Natural killer cell (primary cell): ENCODE data around the gene BRPF3. TPM values are rescaled to one million over a fixed set of nuclear protein-coding genes. Genes with fewer than 3 reads are reported as not detected.
A peak's percentile ranks its signal among the peaks of the same experiment; 100 is the strongest.
"Not testable (repeated sequence)": the region's sequence is repeated elsewhere in the genome, so short reads cannot be mapped to it uniquely, and the experiment has no call there.

Experiments
- ATAC-seq, 3 donors: fragments of 150-1000 bp in 2 of 3; fragments of 200-7000 bp in 1 of 3; cut with Tn5 transposase; 1 replicate in 1 of 3; 2 replicates in 2 of 3; pipeline ENCODE4 v1.10.0; 2021; ENCODE audit warnings: mild to moderate bottlenecking in 2 of 3, moderate library complexity in 2 of 3
- DNase-seq, 2 donors: peaks; one replicate each; pipeline versions ENCODE4 v3.0.0 to v3.0.0-alpha.2; 2013 to 2021; ENCODE audit warnings: mixed read lengths in 1 of 2
- H3K27ac ChIP-seq: one replicate; pipeline ENCODE4 v1.5.1; 2013; ENCODE audit warnings: mild to moderate bottlenecking, low read length
- H3K27me3 ChIP-seq: one replicate; pipeline ENCODE4 v1.6.1; 2013; ENCODE audit warnings: low read length; ENCODE audit not compliant: control insufficient read depth, insufficient read depth
- H3K36me3 ChIP-seq: one replicate; pipeline ENCODE4 v1.6.1; 2013; ENCODE audit warnings: low read length; ENCODE audit not compliant: control insufficient read depth, insufficient read depth
- H3K4me1 ChIP-seq: one replicate; pipeline ENCODE4 v1.6.1; 2013; ENCODE audit warnings: low read length; ENCODE audit not compliant: control insufficient read depth, insufficient read depth
- H3K4me3 ChIP-seq: one replicate; pipeline ENCODE4 v1.5.1; 2013; ENCODE audit warnings: low read length
- H3K9me3 ChIP-seq: one replicate; pipeline ENCODE4 v1.6.1; 2013; ENCODE audit warnings: low read length; ENCODE audit not compliant: control insufficient read depth, insufficient read depth
- H3K27ac Mint-ChIP-seq, 2 donors: one replicate each; pipeline ENCODE4 v1.8.0; 2022; ENCODE audit warnings: mild to moderate bottlenecking in 2 of 2, mixed read lengths in 2 of 2, moderate library complexity in 1 of 2
- H3K27me3 Mint-ChIP-seq, 2 donors: one replicate each; pipeline ENCODE4 v1.8.0; 2022; ENCODE audit warnings: low read depth in 2 of 2, mixed read lengths in 2 of 2
- H3K36me3 Mint-ChIP-seq: one replicate; pipeline ENCODE4 v1.8.0; 2022; ENCODE audit warnings: mixed read lengths
- H3K4me1 Mint-ChIP-seq, 2 donors: one replicate each; pipeline ENCODE4 v1.8.0; 2022; ENCODE audit warnings: mixed read lengths in 2 of 2
- H3K4me3 Mint-ChIP-seq: one replicate; pipeline ENCODE4 v1.8.0; 2022; ENCODE audit warnings: mild to moderate bottlenecking, moderate library complexity, mixed read lengths
- H3K9me3 Mint-ChIP-seq, 2 donors: one replicate each; pipeline ENCODE4 v1.8.0; 2022; ENCODE audit warnings: mixed read lengths in 2 of 2
- CTCF ChIP-seq: fragments of 200-600 bp; IDR thresholded peaks from one replicate; pipeline ENCODE4 v1.8.0; 2022; ENCODE audit warnings: antibody characterized with exemption
- WGBS: methylation state at CpG from one replicate; pipeline ENCODE4 v1.1.7; 2013; ENCODE audit warnings: missing lambda C conversion rate; ENCODE audit not compliant: insufficient coverage; 5-methylcytosine and 5-hydroxymethylcytosine counted together
- intact Hi-C: fragments of 100-400 bp; cut with micrococcal nuclease; formaldehyde crosslinking; loops from one replicate; pipeline ENCODE4 v1.14.2; 2022
- total RNA-seq, 4 donors: library from RNA; stranded (reverse); fragments of 120-200 nt in 1 of 4; gene quantifications; one replicate each; pipeline versions ENCODE4 v1.2.3 to v1.2.4, GENCODE V29; 2013 to 2022

The BRPF3 gene
- total RNA-seq, 3 donors from 2014 or later (not counting 1 experiment from before 2014, with no cell fraction given) = 46.0 to 58.5 (median 57.4) TPM

DNA sequence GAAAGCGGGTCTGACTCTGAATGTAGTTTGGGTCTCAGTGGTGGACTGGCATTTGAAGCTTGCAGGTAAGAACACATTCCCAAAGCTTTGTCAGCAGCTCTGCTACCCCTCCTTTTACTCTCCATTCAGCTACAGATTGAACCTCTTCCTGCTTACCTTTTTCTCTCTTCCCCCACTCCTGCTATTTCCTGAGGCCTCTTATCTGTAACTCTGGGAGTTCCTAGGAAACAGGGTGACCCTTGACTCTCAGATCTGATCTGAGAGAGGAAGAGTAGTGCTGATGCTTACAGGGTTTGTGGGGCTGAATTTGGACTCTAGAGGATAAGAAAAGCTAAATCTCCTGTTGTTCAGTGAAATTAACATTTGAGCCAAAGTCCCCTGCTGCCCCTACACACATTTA is 21.4 kb downstream of the BRPF3 start:
- peak overlapping the region; percentile 38 to 58 for H3K27ac Mint-ChIP-seq
- no peaks in the 10 kb centered on the region for H3K9me3 Mint-ChIP-seq
- Histone ChIP-seq H3K27me3 (no peaks in the 10 kb centered on the region), H3K4me1 (no peaks in the 10 kb centered on the region), H3K36me3 (peaks cover 86% of the 10 kb centered on the region), H3K9me3 (no peaks in the 10 kb centered on the region), H3K27ac (no peak overlapping the region), H3K4me3 (no peak overlapping the region)
- ATAC-seq (no peak), DNase-seq (no peak)
- WGBS = 100% methylated on average over 1 of the region's 1 CpG
- peaks cover 27% of the 10 kb centered on the region for H3K36me3 Mint-ChIP-seq
- intact Hi-C loops = no loop called here
- H3K4me3 Mint-ChIP-seq = no peak overlapping the region
- no peak for TF ChIP-seq CTCF
- peaks cover 16 to 30% of the 10 kb centered on the region in 2 donors for H3K4me1 Mint-ChIP-seq
- H3K27me3 Mint-ChIP-seq = no peaks in the 10 kb centered on the region

GRCh38 chr6:36218516-36218915 is 22.0 kb downstream of the BRPF3 start:
- Mint-ChIP-seq H3K36me3 (peaks cover 33% of the 10 kb centered on the region), H3K4me1 (peaks cover 21 to 34% of the 10 kb centered on the region in 2 donors)
- H3K36me3 ChIP-seq = peaks cover 86% of the 10 kb centered on the region
- H3K27ac Mint-ChIP-seq, DNase-seq, H3K4me1 ChIP-seq, H3K27me3 ChIP-seq, H3K27ac ChIP-seq, H3K9me3 Mint-ChIP-seq, H3K4me3 ChIP-seq, H3K27me3 Mint-ChIP-seq, intact Hi-C loops, H3K4me3 Mint-ChIP-seq, H3K9me3 ChIP-seq, ATAC-seq: not testable (repeated sequence)
- 98% methylated on average over 9 of the region's 9 CpGs for WGBS

GRCh38 chr6:36219081-36219480 is 22.5 kb downstream of the BRPF3 start:
- H3K4me3 Mint-ChIP-seq = no peak overlapping the region
- H3K27ac Mint-ChIP-seq = no peak overlapping the region
- intact Hi-C loops = no loop called here
- no peak for ATAC-seq
- Histone ChIP-seq H3K4me3 (no peak overlapping the region), H3K4me1 (no peaks in the 10 kb centered on the region), H3K36me3 (peaks cover 86% of the 10 kb centered on the region), H3K9me3 (no peaks in the 10 kb centered on the region), H3K27me3 (no peaks in the 10 kb centered on the region), H3K27ac (no peak overlapping the region)
- no peaks in the 10 kb centered on the region for H3K27me3 Mint-ChIP-seq
- TF ChIP-seq CTCF = no peak
- H3K9me3 Mint-ChIP-seq = no peaks in the 10 kb centered on the region
- WGBS = 46% methylated on average over 2 of the region's 3 CpGs
- DNase-seq = no peak
- H3K4me1 Mint-ChIP-seq = peaks cover 22 to 34% of the 10 kb centered on the region in 2 donors
- H3K36me3 Mint-ChIP-seq = peaks cover 36% of the 10 kb centered on the region

GRCh38 chr6:36220226-36220625 is 23.7 kb downstream of the BRPF3 start:
- intact Hi-C loops = no loop called here
- no peak overlapping the region for H3K27ac ChIP-seq
- Mint-ChIP-seq H3K27me3 (no peaks in the 10 kb centered on the region), H3K36me3 (peaks cover 36% of the 10 kb centered on the region), H3K4me3 (no peak overlapping the region), H3K27ac (peak overlapping the region in 1 of 2 donors; percentile 40), H3K9me3 (no peaks in the 10 kb centered on the region), H3K4me1 (peaks cover 16 to 34% of the 10 kb centered on the region in 2 donors)
- H3K4me1 ChIP-seq = no peaks in the 10 kb centered on the region
- TF ChIP-seq CTCF = no peak
- no peaks in the 10 kb centered on the region for H3K9me3 ChIP-seq
- ATAC-seq (no peak), DNase-seq (no peak)
- H3K4me3 ChIP-seq = no peak overlapping the region
- WGBS = no CpG with 5 or more reads among the region's 4 CpGs
- H3K27me3 ChIP-seq = no peaks in the 10 kb centered on the region
- peaks cover 89% of the 10 kb centered on the region for H3K36me3 ChIP-seq
